Measurements from ENCODE around the gene GPR15LG. TPM values are rescaled to one million over a fixed set of nuclear protein-coding genes. Genes with fewer than 3 reads are reported as not detected.

Gene GPR15LG
- total RNA-seq, 1 experiment from 2014 or later = not detected

DNA sequence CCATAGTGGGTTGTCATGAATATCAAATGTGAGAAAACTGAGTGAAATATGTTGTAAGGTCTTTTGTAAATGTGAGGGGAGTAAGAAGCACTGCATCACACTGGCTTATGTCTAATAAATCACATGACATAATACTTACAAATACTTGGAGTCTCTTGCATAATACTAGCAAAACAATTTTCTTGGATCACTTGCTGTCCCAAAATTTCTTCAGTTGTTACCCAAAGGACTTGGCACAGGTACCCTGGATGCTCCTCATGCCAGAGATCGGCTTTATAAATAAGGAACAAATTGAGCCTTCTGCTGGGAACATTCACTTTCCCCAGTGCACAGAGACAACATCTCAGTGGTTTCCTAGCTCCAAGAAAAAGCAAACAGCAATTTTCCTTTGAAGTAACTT, 56.8 kb downstream of the GPR15LG start:
- H3K4me3 ChIP-seq (ENCODE audit: insufficient read depth, low read depth, low read length) = no peak overlapping the region
- no peak for DNase-seq
- no peaks in the 10 kb centered on the region for H3K36me3 ChIP-seq (replicated peaks; ENCODE audit: control insufficient read depth, insufficient read depth, low read length)
- H3K27me3 ChIP-seq (ENCODE audit: control insufficient read depth, insufficient read depth, low read length) = no peaks in the 10 kb centered on the region; the same call in 1 of the 2 replicates

DNA sequence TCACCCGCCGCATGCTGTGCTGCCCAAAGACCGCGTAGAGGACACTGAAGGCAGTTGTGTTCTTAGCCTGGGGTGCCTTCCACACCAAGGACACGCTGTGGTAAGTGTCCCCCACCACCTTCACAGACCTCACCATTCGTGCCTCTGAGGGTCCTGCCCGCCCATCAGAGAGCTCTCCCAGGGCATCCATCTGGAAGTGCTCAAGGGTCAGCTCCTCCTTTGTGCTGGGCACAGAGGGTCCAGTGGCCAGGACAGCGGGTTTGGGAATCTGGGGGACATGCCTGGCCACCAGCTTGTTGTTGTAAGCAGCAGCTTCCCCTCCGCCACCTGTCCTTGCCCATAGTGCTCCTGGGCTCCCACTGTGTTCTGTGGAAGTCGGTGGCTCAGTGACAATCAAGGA, 58.8 kb downstream of the GPR15LG start:
- Histone ChIP-seq H3K36me3 (replicated peaks; ENCODE audit: control insufficient read depth, insufficient read depth, low read length) (no peaks in the 10 kb centered on the region), H3K27me3 (ENCODE audit: control insufficient read depth, insufficient read depth, low read length) (peaks cover under 1% of the 10 kb centered on the region; the same call in 1 of the 2 replicates), H3K4me3 (ENCODE audit: insufficient read depth, low read depth, low read length) (no peak overlapping the region)
- DNase-seq = no peak

DNA sequence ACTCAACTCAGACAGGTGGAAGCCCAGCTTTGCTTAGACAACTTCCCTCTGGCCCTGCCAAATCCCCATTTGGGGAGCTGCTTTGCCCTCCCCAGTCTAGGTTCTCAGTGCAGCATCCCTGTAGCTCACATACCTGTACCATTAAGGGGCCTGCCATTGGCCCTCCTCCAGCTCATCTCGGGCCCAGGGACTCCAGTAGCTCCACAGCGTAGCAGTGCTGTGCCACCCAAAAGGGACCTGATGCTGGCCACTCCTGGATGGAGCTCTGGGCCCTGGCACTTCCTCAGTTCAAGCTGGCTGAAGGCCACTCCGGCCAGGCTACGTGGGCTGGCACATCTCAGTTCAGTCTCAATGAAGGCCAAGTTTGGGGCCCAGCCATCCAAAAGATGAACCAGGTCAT, 60.3 kb downstream of the GPR15LG start:
- no peaks in the 10 kb centered on the region for H3K36me3 ChIP-seq (replicated peaks; ENCODE audit: control insufficient read depth, insufficient read depth, low read length)
- H3K27me3 ChIP-seq (ENCODE audit: control insufficient read depth, insufficient read depth, low read length) = peaks cover 3% of the 10 kb centered on the region; the same call in 1 of the 2 replicates
- no peak overlapping the region for H3K4me3 ChIP-seq (ENCODE audit: insufficient read depth, low read depth, low read length)
- DNase-seq = no peak

GRCh38 chr10:84234479-84234878, 60.9 kb downstream of the GPR15LG start:
- Histone ChIP-seq H3K36me3 (replicated peaks; ENCODE audit: control insufficient read depth, insufficient read depth, low read length) (no peaks in the 10 kb centered on the region), H3K27me3 (ENCODE audit: control insufficient read depth, insufficient read depth, low read length) (peaks cover 3% of the 10 kb centered on the region; the same call in 1 of the 2 replicates), H3K4me3 (ENCODE audit: insufficient read depth, low read depth, low read length) (no peak overlapping the region)
- DNase-seq = no peak

Other genes with a start within 250 kb of the GPR15LG start
- gene GHITM, start 34.3 kb upstream of the GPR15LG start, total RNA-seq (2014; rRNA removed; shearing (Covaris generic)) = 165 and 173 TPM in 2 replicates
- 0.90 and 1.7 TPM in 2 replicates for gene CDHR1, start 20.7 kb downstream of the GPR15LG start, total RNA-seq (2014; rRNA removed; shearing (Covaris generic))
- not detected in 2 replicates for gene LRIT2, start 51.7 kb downstream of the GPR15LG start, total RNA-seq (2014; rRNA removed; shearing (Covaris generic))
- gene LRIT1, start 67.7 kb downstream of the GPR15LG start, total RNA-seq (2014; rRNA removed; shearing (Covaris generic)) = not detected in 2 replicates
- gene RGR, start 71.3 kb downstream of the GPR15LG start, total RNA-seq (2014; rRNA removed; shearing (Covaris generic)) = not detected in 2 replicates
- gene CCSER2, start 154.8 kb downstream of the GPR15LG start, total RNA-seq (2014; rRNA removed; shearing (Covaris generic)) = 14.1 and 17.7 TPM in 2 replicates

All from H7 (cell line).